Measurements from ENCODE around the gene CALN1. TPM values are rescaled to one million over a fixed set of nuclear protein-coding genes. Genes with fewer than 3 reads are reported as not detected.

Gene CALN1
- total RNA-seq, 1 donor from 2014 or later, result not detected

GRCh38 chr7:72335561-72336381 lies 76.4 kb downstream of the CALN1 start:
- H3K36me3 ChIP-seq, result no peaks in the 10 kb centered on the region
- H3K27me3 ChIP-seq, result peaks cover 43% of the 10 kb centered on the region
- ATAC-seq (peak; percentile 6), DNase-seq (no peak)
- H3K4me3 ChIP-seq, result no peak overlapping the region
- H3K4me1 ChIP-seq, result no peaks in the 10 kb centered on the region
- no peak overlapping the region for H3K27ac ChIP-seq
- no peak for TF ChIP-seq CTCF (IDR thresholded peaks at IDR 0.05)
- H3K9me3 ChIP-seq, result no peaks in the 10 kb centered on the region
- intact Hi-C loops (cut with DNase I), result no loop called here

GRCh38 chr7:72334698-72335097 lies 77.4 kb downstream of the CALN1 start:
- intact Hi-C loops (cut with DNase I), result no loop called here
- Histone ChIP-seq H3K27ac (no peak overlapping the region), H3K27me3 (peaks cover 43% of the 10 kb centered on the region), H3K36me3 (no peaks in the 10 kb centered on the region), H3K4me1 (no peaks in the 10 kb centered on the region), H3K9me3 (no peaks in the 10 kb centered on the region), H3K4me3 (no peak overlapping the region)
- DNase-seq (no peak), ATAC-seq (no peak)
- no peak for TF ChIP-seq CTCF (IDR thresholded peaks at IDR 0.05)

GRCh38 chr7:72334066-72334465 lies 78.1 kb downstream of the CALN1 start:
- H3K27me3 ChIP-seq, result peaks cover 43% of the 10 kb centered on the region
- no peak overlapping the region for H3K4me3 ChIP-seq
- intact Hi-C loops (cut with DNase I), result no loop called here
- H3K27ac ChIP-seq, result no peak overlapping the region
- H3K4me1 ChIP-seq, result no peaks in the 10 kb centered on the region
- DNase-seq (no peak), ATAC-seq (no peak)
- no peak for TF ChIP-seq CTCF (IDR thresholded peaks at IDR 0.05)
- H3K9me3 ChIP-seq, result no peaks in the 10 kb centered on the region
- no peaks in the 10 kb centered on the region for H3K36me3 ChIP-seq

- no peak for TF ChIP-seq CTCF (IDR thresholded peaks at IDR 0.05)
- intact Hi-C loops (cut with DNase I), result no loop called here
- Histone ChIP-seq H3K4me3 (no peak overlapping the region), H3K9me3 (no peaks in the 10 kb centered on the region), H3K36me3 (no peaks in the 10 kb centered on the region), H3K27me3 (no peaks in the 10 kb centered on the region), H3K27ac (no peak overlapping the region), H3K4me1 (no peaks in the 10 kb centered on the region)
- no peak for ATAC-seq
- DNase-seq, result no peak
Observed at GRCh38 chr7:72326811-72327210, 85.3 kb downstream of the CALN1 start.

- DNase-seq (no peak), ATAC-seq (no peak)
- intact Hi-C loops (cut with DNase I), result no loop called here
- H3K36me3 ChIP-seq, result no peaks in the 10 kb centered on the region
- H3K27me3 ChIP-seq, result no peaks in the 10 kb centered on the region
- H3K4me3 ChIP-seq, result no peak overlapping the region
- H3K9me3 ChIP-seq, result no peaks in the 10 kb centered on the region
- no peaks in the 10 kb centered on the region for H3K4me1 ChIP-seq
- TF ChIP-seq CTCF (IDR thresholded peaks at IDR 0.05), result no peak
- no peak overlapping the region for H3K27ac ChIP-seq
Observed at GRCh38 chr7:72326365-72326764, 85.8 kb downstream of the CALN1 start.
